Psoas muscle (tissue), 8 donors: ENCODE data around the gene MAP6. TPM values are rescaled to one million over a fixed set of nuclear protein-coding genes. Genes with fewer than 3 reads are reported as not detected.

Experiments used
- ATAC-seq, 4 donors: fragments of 200-7000 bp; cut with Tn5 transposase; one replicate each; pipeline ENCODE4 v1.9.1; 2020; ENCODE audit warnings: moderate library complexity in 3 of 4, mild to moderate bottlenecking in 2 of 4
- DNase-seq, 2 donors: peaks; one replicate each; pipeline ENCODE4 v3.0.0-alpha.2; 2020
- H3K27ac ChIP-seq: fragments of 200-600 bp; one replicate; pipeline ENCODE4 v1.8.0; 2022
- H3K27me3 ChIP-seq, 3 donors: fragments of 200-600 bp in 1 of 3; one replicate each; pipeline versions ENCODE4 v1.6.1 to v1.8.0; 2013 to 2022; ENCODE audit warnings: low read length in 2 of 3, mild to moderate bottlenecking in 2 of 3, moderate library complexity in 1 of 3; ENCODE audit not compliant: insufficient read depth in 3 of 3
- H3K36me3 ChIP-seq, 2 donors: fragments of 200-600 bp in 1 of 2; one replicate each; pipeline versions ENCODE4 v1.6.1 to v1.8.0; 2013 to 2022; ENCODE audit warnings: low read depth in 1 of 2, mild to moderate bottlenecking in 1 of 2, moderate library complexity in 1 of 2; ENCODE audit not compliant: insufficient read depth in 1 of 2
- H3K4me1 ChIP-seq: fragments of 200-600 bp; one replicate; pipeline ENCODE4 v1.8.0; 2022
- H3K4me3 ChIP-seq: fragments of 200-600 bp; one replicate; pipeline ENCODE4 v1.8.0; 2022; ENCODE audit warnings: mild to moderate bottlenecking
- H3K9me3 ChIP-seq: fragments of 200-600 bp; one replicate; pipeline ENCODE4 v1.8.0; 2022
- CTCF ChIP-seq: fragments of 200-600 bp; IDR thresholded peaks from one replicate; pipeline ENCODE4 v1.8.0; 2022; ENCODE audit warnings: antibody characterized with exemption
- WGBS, 3 donors: extraction: QIAGEN DNeasy Blood & Tissue Kit; methylation state at CpG; one replicate each; pipeline versions ENCODE4 v1.1.6 to v1.1.7; 2013; 5-methylcytosine and 5-hydroxymethylcytosine counted together
- intact Hi-C, 2 donors: fragments of 100-400 bp; cut with DNase I; formaldehyde crosslinking; loops; one replicate each; pipeline versions ENCODE4 v1.11.0 to v1.14.2; 2022
- polyA plus RNA-seq, 3 donors: library from polyadenylated mRNA; stranded (reverse); fragments of 200-250 nt; gene quantifications; one replicate each; pipeline ENCODE4 v1.2.3, GENCODE V29; 2013
- total RNA-seq, 4 donors: library from RNA; stranded (reverse); fragmentation: NEBNext Ultra II Directional in 2 of 4; extraction: Animal tissue kit (Norgen Biotek cat#: 25700) in 2 of 4; gene quantifications; one replicate each; pipeline versions ENCODE4 v1.2.1 to v1.2.4, GENCODE V29; 2021 to 2023
- donor health status: healthy with polysubstance abuse.
- donor health status: DM: no; HTN: no; CAD: no; lungs with moderate emphysema.
- donor health status: Bipolar disorder and iron deficiency.
- donor health status: healthy.
- donor health status: DM: yes; HTN: yes; CAD: no.
- donor health status: DM: no; HTN: no; CAD: no.
- donor health status: DM: no; HTN: no; CAD: no.
- donor health status: DM: yes; HTN: yes; CAD: no.

MAP6 gene
- total and polyA plus RNA-seq, 7 donors, result 0.14 to 0.56 (median 0.26) TPM

GRCh38 chr11:75539459-75540334, 129.1 kb downstream of the MAP6 start:
- ATAC-seq (no peak), DNase-seq (no peak)
- no peaks in the 10 kb centered on the region for H3K4me1 ChIP-seq
- no peak overlapping the region for H3K4me3 ChIP-seq
- TF ChIP-seq CTCF, result no peak
- H3K27ac ChIP-seq, result no peak overlapping the region
- no peaks in the 10 kb centered on the region for H3K27me3 ChIP-seq
- 64 to 75% (median 66%) methylated on average over 9 of the region's 9 CpGs for WGBS, 3 donors
- intact Hi-C loops, result loop anchor here in 1 of 2 donors (5.0 kb wide), 1 partner anchor 257 kb away; no protein-coding TSS in a partner anchor
- no peaks in the 10 kb centered on the region for H3K36me3 ChIP-seq
- H3K9me3 ChIP-seq, result no peaks in the 10 kb centered on the region

- no peaks in the 10 kb centered on the region for H3K36me3 ChIP-seq
- no peak overlapping the region for H3K4me3 ChIP-seq
- no peak overlapping the region for H3K27ac ChIP-seq
- H3K4me1 ChIP-seq, result no peaks in the 10 kb centered on the region
- intact Hi-C loops, result loop anchor here in 1 of 2 donors (5.0 kb wide), 1 partner anchor 256 kb away; no protein-coding TSS in a partner anchor
- H3K27me3 ChIP-seq, result no peaks in the 10 kb centered on the region
- no peak for ATAC-seq
- 82 to 87% (median 85%) methylated on average over 11 of the region's 11 CpGs for WGBS, 3 donors
- TF ChIP-seq CTCF, result no peak
- no peaks in the 10 kb centered on the region for H3K9me3 ChIP-seq
- no peak for DNase-seq
Observed at GRCh38 chr11:75538150-75538942, 130.5 kb downstream of the MAP6 start.

- Histone ChIP-seq H3K4me3 (no peak overlapping the region), H3K27ac (no peak overlapping the region), H3K4me1 (no peaks in the 10 kb centered on the region), H3K36me3 (no peaks in the 10 kb centered on the region), H3K27me3 (no peaks in the 10 kb centered on the region), H3K9me3 (no peaks in the 10 kb centered on the region)
- DNase-seq (no peak), ATAC-seq (no peak)
- 72 to 85% (median 74%) methylated on average over 5 of the region's 5 CpGs for WGBS, 3 donors
- intact Hi-C loops, result loop anchor here in 1 of 2 donors (5.0 kb wide), 1 partner anchor 255 kb away; no protein-coding TSS in a partner anchor
- no peak for TF ChIP-seq CTCF
Observed at GRCh38 chr11:75537740-75538139, 131.1 kb downstream of the MAP6 start.

Other genes starting within 250 kb of the MAP6 start
- gene KLHL35, start 235.8 kb downstream of the MAP6 start, total RNA-seq, result under 1 TPM; 0.34 to 0.64 (median 0.39) TPM
- gene KLHL35, start 235.8 kb downstream of the MAP6 start, polyA plus RNA-seq, result 1 to 10 TPM in 2 of 3 donors, under 1 TPM in 1; 0.56 to 4.1 (median 1.2) TPM
- 10 to 100 TPM; 10.3 to 16.5 (median 12.7) TPM for gene GDPD5, start 143.1 kb downstream of the MAP6 start, total RNA-seq
- gene GDPD5, start 143.1 kb downstream of the MAP6 start, polyA plus RNA-seq, result 10 to 100 TPM in 1 of 3 donors, 1 to 10 TPM in 2; 2.7 to 13.1 (median 6.4) TPM
- 10 to 100 TPM; 27.7 to 43.3 (median 31.3) TPM for gene SERPINH1, start 106.8 kb downstream of the MAP6 start, total RNA-seq
- 10 to 100 TPM; 11.6 to 29.8 (median 15.6) TPM for gene SERPINH1, start 106.8 kb downstream of the MAP6 start, polyA plus RNA-seq
- not detected for gene MOGAT2, start 48.8 kb upstream of the MAP6 start, total RNA-seq
- gene MOGAT2, start 48.8 kb upstream of the MAP6 start, polyA plus RNA-seq, result under 1 TPM in 2 of 3 donors, not detected in 1; 0.04 to 0.19 TPM
- 1 to 10 TPM; 1.1 to 6.7 (median 3.4) TPM for gene DGAT2, start 99.7 kb upstream of the MAP6 start, total RNA-seq
- gene DGAT2, start 99.7 kb upstream of the MAP6 start, polyA plus RNA-seq, result 10 to 100 TPM in 1 of 3 donors, 1 to 10 TPM in 2; 1.2 to 14.1 (median 3.0) TPM
- 10 to 100 TPM; 11.6 to 16.2 (median 14.2) TPM for gene UVRAG, start 146.2 kb upstream of the MAP6 start, total RNA-seq
- gene UVRAG, start 146.2 kb upstream of the MAP6 start, polyA plus RNA-seq, result 10 to 100 TPM in 1 of 3 donors, 1 to 10 TPM in 2; 6.2 to 16.8 (median 9.2) TPM